ENCODE data around the gene DNAH9.

The DNAH9 gene

DNA sequence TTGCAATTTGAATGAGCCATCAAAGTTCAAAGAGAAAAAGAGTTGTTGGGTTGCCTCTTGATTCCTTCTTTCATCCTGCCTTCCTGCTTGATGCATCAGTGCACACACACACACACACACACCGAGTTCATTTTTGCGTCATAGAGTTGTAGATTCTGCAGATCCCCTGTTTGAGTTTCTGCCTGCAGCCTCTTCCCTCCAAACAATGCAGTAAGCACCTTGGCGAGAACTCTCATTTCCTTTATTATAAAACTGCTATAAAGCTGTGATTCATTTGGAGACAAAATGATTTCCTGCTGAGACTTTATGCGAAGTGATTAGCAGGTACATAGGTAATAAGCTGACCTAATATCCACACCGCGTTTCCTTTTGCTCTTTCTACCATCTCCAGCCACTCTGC lies 26.7 kb downstream of the DNAH9 start:
- no peaks in the 10 kb centered on the region for H3K27me3 ChIP-seq (ENCODE audit: insufficient read depth, poor library complexity, severe bottlenecking)
- no peak overlapping the region for H3K4me3 ChIP-seq (replicated peaks; ENCODE audit: insufficient read depth, low read length)
- H3K27ac ChIP-seq (replicated peaks) = no peak overlapping the region
- DNase-seq (ENCODE audit: low read depth in 1 of 2, low spot score in 1 of 2) = no peak
- TF ChIP-seq CTCF (IDR thresholded peaks at IDR 0.05; ENCODE audit: insufficient read depth, low read length) = no peak
- TF ChIP-seq POLR2AphosphoS5 (IDR thresholded peaks at IDR 0.05; ENCODE audit: low read depth) = no peak
- no peak for TF ChIP-seq SPI1 (IDR thresholded peaks at IDR 0.05; ENCODE audit: borderline replicate concordance, low read depth)

GRCh38 chr17:11625878-11626277 lies 27.6 kb downstream of the DNAH9 start:
- H3K27me3 ChIP-seq (ENCODE audit: insufficient read depth, poor library complexity, severe bottlenecking) = no peaks in the 10 kb centered on the region
- TF ChIP-seq CTCF (IDR thresholded peaks at IDR 0.05; ENCODE audit: insufficient read depth, low read length) = no peak
- no peak for TF ChIP-seq SPI1 (IDR thresholded peaks at IDR 0.05; ENCODE audit: borderline replicate concordance, low read depth)
- TF ChIP-seq POLR2AphosphoS5 (IDR thresholded peaks at IDR 0.05; ENCODE audit: low read depth) = no peak
- no peak for TF ChIP-seq GABPA (IDR thresholded peaks at IDR 0.05; ENCODE audit: low read depth)
- TF ChIP-seq REST (IDR thresholded peaks at IDR 0.05; ENCODE audit: insufficient replicate concordance, low read depth) = no peak
- no peak overlapping the region for H3K4me3 ChIP-seq (replicated peaks; ENCODE audit: insufficient read depth, low read length)
- H3K27ac ChIP-seq (replicated peaks) = no peak overlapping the region
- no peak for DNase-seq (ENCODE audit: low read depth in 1 of 2, low spot score in 1 of 2)

DNA sequence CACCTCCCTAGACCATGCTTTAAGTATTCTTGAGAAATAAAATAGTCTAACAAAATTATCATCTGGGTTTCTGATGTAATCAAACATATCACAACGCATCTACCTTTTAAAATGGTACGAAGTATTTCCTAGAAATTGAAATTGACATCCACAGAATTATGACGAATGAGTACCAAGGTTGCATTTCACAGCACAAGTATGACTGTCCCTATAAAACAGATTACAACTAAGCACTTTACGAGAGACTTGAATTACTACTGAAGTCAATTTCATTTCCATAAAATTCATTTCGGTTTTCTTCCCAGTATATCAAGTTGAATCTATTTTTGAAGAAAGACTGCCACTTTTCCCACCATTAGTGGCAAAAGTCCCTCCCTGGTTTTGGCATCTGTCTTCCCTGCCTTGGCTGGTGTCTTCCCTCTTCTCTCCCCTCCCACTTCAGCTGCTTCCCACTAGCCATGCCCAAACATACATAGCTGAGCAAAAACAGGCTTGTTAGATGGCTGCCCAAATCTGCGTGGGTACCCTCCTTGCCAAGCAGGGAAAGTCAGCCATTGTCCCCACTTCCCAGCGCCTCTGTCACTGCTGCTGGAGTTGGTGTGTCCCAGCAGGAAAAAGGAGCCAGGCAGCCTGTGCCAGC lies 29.2 kb downstream of the DNAH9 start:
- TF ChIP-seq CTCF (IDR thresholded peaks at IDR 0.05; ENCODE audit: insufficient read depth, low read length) = no peak
- no peak for TF ChIP-seq GABPA (IDR thresholded peaks at IDR 0.05; ENCODE audit: low read depth)
- Histone ChIP-seq H3K27me3 (ENCODE audit: insufficient read depth, poor library complexity, severe bottlenecking) (no peaks in the 10 kb centered on the region), H3K4me3 (replicated peaks; ENCODE audit: insufficient read depth, low read length) (no peak overlapping the region), H3K27ac (replicated peaks) (no peak overlapping the region)
- no peak for DNase-seq (ENCODE audit: low read depth in 1 of 2, low spot score in 1 of 2)

DNA sequence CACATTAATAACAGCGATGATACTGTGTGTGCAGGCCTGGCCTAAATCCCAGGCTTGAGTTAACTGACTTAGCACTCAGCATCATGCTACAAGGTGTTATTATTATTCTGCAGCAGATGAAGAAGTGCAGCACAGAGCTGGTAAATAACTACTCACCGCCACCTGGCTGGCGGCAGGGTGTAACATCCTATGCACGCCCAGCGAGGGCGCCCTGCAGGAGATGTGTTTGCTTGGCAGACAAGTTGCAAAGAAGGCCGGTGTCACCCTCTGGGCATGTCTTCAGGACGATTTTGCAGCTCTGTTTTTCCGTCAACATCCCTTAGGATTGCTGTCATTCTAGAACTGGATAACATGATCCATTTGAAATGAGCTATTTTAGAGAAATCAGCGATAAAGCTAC lies 30.1 kb downstream of the DNAH9 start:
- Histone ChIP-seq H3K4me3 (replicated peaks; ENCODE audit: insufficient read depth, low read length) (no peak overlapping the region), H3K27ac (replicated peaks) (no peak overlapping the region), H3K27me3 (ENCODE audit: insufficient read depth, poor library complexity, severe bottlenecking) (no peaks in the 10 kb centered on the region)
- TF ChIP-seq REST (IDR thresholded peaks at IDR 0.05; ENCODE audit: insufficient replicate concordance, low read depth) (no peak), POLR2AphosphoS5 (IDR thresholded peaks at IDR 0.05; ENCODE audit: low read depth) (no peak), SPI1 (IDR thresholded peaks at IDR 0.05; ENCODE audit: borderline replicate concordance, low read depth) (no peak), GABPA (IDR thresholded peaks at IDR 0.05; ENCODE audit: low read depth) (no peak), CTCF (IDR thresholded peaks at IDR 0.05; ENCODE audit: insufficient read depth, low read length) (no peak)
- no peak for DNase-seq (ENCODE audit: low read depth in 1 of 2, low spot score in 1 of 2)
